Suprapubic skin (tissue), 4 donors: ENCODE measurements around the gene PLXND1.

Experiments
- EP300 ChIP-seq: sonication (generic); formaldehyde crosslinking; IDR thresholded peaks from one replicate; pipeline ENCODE4 v1.6.1; 2017; ENCODE audit warnings: antibody characterized with exemption
- POLR2A ChIP-seq, 2 donors: fragments of 450-650 bp; IDR thresholded peaks; one replicate each; pipeline ENCODE4 v1.6.1; 2017; ENCODE audit warnings: antibody characterized with exemption in 2 of 2, mild to moderate bottlenecking in 2 of 2, moderate library complexity in 2 of 2
- POLR2AphosphoS5 ChIP-seq, 3 donors: sonication (generic); formaldehyde crosslinking; IDR thresholded peaks; one replicate each; pipeline ENCODE4 v1.6.1; 2017; ENCODE audit warnings: antibody characterized with exemption in 3 of 3
- TF ChIP-seq, protein P1 (sequence below), 2 donors: fragments of 200-600 bp in 1 of 2; fragments of 450-650 bp in 1 of 2; sonication (generic) in 1 of 2; IDR thresholded peaks; one replicate each; pipeline ENCODE4 v1.5.1; 2016 to 2019; ENCODE audit warnings: antibody characterized with exemption in 2 of 2, mild to moderate bottlenecking in 1 of 2, moderate library complexity in 1 of 2

DNA sequence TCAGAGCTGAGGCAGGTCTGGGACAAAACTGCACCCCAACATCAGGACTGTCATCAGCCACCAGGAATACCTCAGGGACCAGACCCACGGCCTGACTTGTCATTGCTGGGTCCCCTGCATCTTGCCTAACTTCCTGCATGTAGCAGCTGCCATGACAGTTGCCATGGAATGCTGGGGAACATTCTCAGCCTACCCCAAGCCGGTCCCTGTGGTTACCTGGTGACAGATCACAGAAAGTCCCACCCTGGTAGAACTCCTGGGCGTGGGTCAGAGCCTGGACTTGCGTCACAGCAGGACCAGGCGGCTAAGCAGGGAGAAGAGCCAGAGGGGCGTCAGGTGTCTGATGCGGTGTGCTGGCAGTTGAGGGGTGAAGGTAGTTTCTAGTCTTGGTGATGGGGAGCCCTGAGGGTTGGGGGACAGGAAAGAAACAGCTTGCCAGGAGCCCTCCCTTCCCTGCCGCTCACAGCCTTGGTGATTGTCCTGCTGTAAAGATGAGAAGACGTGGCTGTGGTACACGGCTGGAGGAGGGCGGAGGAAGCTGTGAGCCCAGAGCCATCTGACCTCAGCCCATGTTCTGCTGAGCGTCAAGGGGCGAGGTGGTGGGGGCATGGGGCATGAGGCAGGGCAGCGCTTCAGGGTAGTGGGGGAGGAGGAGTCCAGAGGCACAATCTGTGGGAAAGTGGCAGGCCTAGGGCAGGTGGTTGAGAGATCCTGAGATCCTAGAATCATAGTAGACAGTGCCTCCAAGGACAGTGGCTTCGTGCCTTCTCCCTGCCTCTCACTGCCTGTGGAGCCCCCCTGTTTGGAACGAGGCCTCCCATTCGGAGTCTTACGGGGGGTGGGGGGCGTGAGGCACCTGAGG, 58.1 kb downstream of the PLXND1 start:
- no peak for TF ChIP-seq POLR2A (IDR thresholded peaks at IDR 0.05)
- TF ChIP-seq, protein P1, sequence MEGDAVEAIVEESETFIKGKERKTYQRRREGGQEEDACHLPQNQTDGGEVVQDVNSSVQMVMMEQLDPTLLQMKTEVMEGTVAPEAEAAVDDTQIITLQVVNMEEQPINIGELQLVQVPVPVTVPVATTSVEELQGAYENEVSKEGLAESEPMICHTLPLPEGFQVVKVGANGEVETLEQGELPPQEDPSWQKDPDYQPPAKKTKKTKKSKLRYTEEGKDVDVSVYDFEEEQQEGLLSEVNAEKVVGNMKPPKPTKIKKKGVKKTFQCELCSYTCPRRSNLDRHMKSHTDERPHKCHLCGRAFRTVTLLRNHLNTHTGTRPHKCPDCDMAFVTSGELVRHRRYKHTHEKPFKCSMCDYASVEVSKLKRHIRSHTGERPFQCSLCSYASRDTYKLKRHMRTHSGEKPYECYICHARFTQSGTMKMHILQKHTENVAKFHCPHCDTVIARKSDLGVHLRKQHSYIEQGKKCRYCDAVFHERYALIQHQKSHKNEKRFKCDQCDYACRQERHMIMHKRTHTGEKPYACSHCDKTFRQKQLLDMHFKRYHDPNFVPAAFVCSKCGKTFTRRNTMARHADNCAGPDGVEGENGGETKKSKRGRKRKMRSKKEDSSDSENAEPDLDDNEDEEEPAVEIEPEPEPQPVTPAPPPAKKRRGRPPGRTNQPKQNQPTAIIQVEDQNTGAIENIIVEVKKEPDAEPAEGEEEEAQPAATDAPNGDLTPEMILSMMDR (IDR thresholded peaks at IDR 0.05), result no peak
- no peak for TF ChIP-seq POLR2AphosphoS5 (IDR thresholded peaks at IDR 0.05)
- TF ChIP-seq EP300, result no peak
